ENCODE data around the gene NETO2.

NETO2 gene

GRCh38 chr16:47043970-47044684, 99.6 kb downstream of the NETO2 start:
- DNase-seq: no peak

GRCh38 chr16:47043200-47043599, 100.5 kb downstream of the NETO2 start:
- no peak for DNase-seq

GRCh38 chr16:47037746-47038458, 105.8 kb downstream of the NETO2 start:
- DNase-seq: peak; percentile 91

GRCh38 chr16:47037396-47037745, 106.4 kb downstream of the NETO2 start:
- peak; percentile 27 for DNase-seq

- DNase-seq: peak; percentile 10
These were observed 107.5 kb downstream of the NETO2 start for GRCh38 chr16:47036201-47036600.

- no peak for DNase-seq
These were observed 108.3 kb downstream of the NETO2 start for GRCh38 chr16:47035436-47035835.

- no peak for DNase-seq
These were observed 109.3 kb downstream of the NETO2 start for GRCh38 chr16:47034455-47034854.

GRCh38 chr16:47033176-47033575, 110.6 kb downstream of the NETO2 start:
- no peak for DNase-seq

GRCh38 chr16:47029724-47030123, 114.0 kb downstream of the NETO2 start:
- no peak for DNase-seq

GRCh38 chr16:47028767-47029377, 114.9 kb downstream of the NETO2 start:
- no peak for DNase-seq
